Superior temporal gyrus (tissue), 1 donor: ENCODE measurements around the gene KRTCAP2.
A peak's percentile ranks its signal among the peaks of the same experiment; 100 is the strongest.
"Not testable (repeated sequence)": the region's sequence is repeated elsewhere in the genome, so short reads cannot be mapped to it uniquely, and the experiment has no call there.

Experiments
- DNase-seq: peaks from one replicate; pipeline ENCODE4 v3.0.0-alpha.2; 2016; ENCODE audit errors: extremely low spot score

Gene KRTCAP2

GRCh38 chr1:155199792-155200191 is 26.7 kb upstream of the KRTCAP2 start:
- no peak for DNase-seq

GRCh38 chr1:155198547-155198906 is 25.4 kb upstream of the KRTCAP2 start:
- no peak for DNase-seq

GRCh38 chr1:155197901-155198546 is 24.9 kb upstream of the KRTCAP2 start:
- DNase-seq = no peak

GRCh38 chr1:155196893-155197638 is 24.0 kb upstream of the KRTCAP2 start:
- no peak for DNase-seq

- DNase-seq = peak; percentile 26
Measured at GRCh38 chr1:155196103-155196892, 23.2 kb upstream of the KRTCAP2 start.

GRCh38 chr1:155195201-155196102 is 22.3 kb upstream of the KRTCAP2 start:
- DNase-seq = no peak

- DNase-seq = not testable (repeated sequence)
Measured at GRCh38 chr1:155193991-155194240, 20.8 kb upstream of the KRTCAP2 start.

- peak; percentile 76 for DNase-seq
Measured at GRCh38 chr1:155193275-155193990, 20.3 kb upstream of the KRTCAP2 start.

GRCh38 chr1:155192346-155193274 is 19.5 kb upstream of the KRTCAP2 start:
- DNase-seq = no peak

GRCh38 chr1:155191904-155192303 is 18.8 kb upstream of the KRTCAP2 start:
- no peak for DNase-seq

GRCh38 chr1:155189926-155190325 is 16.8 kb upstream of the KRTCAP2 start:
- DNase-seq = not testable (repeated sequence)

GRCh38 chr1:155188268-155188667 is 15.2 kb upstream of the KRTCAP2 start:
- no peak for DNase-seq

GRCh38 chr1:155187456-155187891 is 14.4 kb upstream of the KRTCAP2 start:
- no peak for DNase-seq

- no peak for DNase-seq
Measured at GRCh38 chr1:155186794-155187455, 13.8 kb upstream of the KRTCAP2 start.

- DNase-seq = no peak
Measured at GRCh38 chr1:155186067-155186793, 13.1 kb upstream of the KRTCAP2 start.

GRCh38 chr1:155185783-155186066 is 12.6 kb upstream of the KRTCAP2 start:
- DNase-seq = no peak

- DNase-seq = no peak
Measured at GRCh38 chr1:155184835-155185782, 12.0 kb upstream of the KRTCAP2 start.

- no peak for DNase-seq
Measured at GRCh38 chr1:155184351-155184811, 11.3 kb upstream of the KRTCAP2 start.
